Fibroblast of skin of scalp (primary cell): ENCODE measurements around the gene DNLZ.
"Not testable (repeated sequence)": the region's sequence is repeated elsewhere in the genome, so short reads cannot be mapped to it uniquely, and the experiment has no call there.

Experiments
- DNase-seq: peaks from one replicate; pipeline ENCODE4 v3.0.0-alpha.2; 2013

DNLZ gene

DNA sequence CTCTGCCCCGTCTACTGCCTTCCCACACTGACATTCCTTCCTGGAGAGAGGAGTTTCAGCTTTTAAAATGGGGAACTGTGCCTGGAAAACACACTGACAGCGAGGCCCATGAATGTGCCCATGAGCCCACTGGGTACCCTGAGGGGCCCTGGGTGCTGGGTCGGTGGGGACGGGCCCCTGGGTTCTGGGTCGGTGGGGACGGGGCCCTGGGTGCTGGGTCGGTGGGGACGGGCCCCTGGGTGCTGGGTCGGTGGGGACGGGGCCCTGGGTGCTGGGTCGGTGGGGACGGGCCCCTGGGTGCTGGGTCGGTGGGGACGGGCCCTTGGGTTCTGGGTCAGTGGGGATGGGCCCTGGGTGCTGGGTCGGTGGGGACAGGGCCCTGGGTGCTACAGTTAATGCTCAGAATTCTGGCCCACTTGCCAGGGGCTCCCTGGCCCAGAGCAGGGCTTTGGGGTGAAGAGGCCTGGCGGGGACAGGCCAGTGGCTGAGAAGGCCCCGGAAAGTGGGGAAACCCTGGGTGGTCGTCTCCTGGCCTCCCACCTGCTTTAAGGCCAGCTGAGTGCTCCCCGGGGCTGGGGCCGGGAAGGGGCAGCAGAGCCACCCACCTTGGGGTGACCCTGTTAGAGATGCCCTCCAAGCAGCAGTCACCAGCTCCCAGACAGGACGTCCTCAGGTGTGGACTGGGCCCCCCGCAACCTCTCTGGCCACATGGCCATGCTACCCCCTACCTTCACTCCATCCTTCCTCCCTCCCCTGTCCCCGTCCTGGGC, 33.7 kb downstream of the DNLZ start:
- DNase-seq: no peak

DNA sequence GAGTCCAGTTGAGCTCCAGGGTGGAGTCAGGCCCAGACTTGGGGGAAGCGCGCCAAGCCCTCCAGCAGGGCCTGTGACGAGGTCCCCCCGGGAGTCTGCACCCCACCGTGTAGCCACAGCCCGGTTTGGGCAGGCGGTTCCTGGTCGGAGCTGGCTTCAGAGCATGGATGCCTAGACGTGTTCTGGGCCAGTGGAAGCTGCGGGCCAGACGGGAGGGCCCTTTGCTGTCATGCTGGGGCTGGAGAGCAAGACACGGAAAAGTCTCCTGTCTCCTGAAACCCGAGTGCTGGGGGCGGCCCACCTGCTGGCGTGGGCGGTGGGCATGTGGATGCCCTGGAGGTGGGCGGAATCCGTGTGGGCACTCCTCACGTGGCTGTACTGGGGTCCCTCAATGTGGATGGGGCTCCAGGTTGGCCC, 34.3 kb downstream of the DNLZ start:
- no peak for DNase-seq

DNA sequence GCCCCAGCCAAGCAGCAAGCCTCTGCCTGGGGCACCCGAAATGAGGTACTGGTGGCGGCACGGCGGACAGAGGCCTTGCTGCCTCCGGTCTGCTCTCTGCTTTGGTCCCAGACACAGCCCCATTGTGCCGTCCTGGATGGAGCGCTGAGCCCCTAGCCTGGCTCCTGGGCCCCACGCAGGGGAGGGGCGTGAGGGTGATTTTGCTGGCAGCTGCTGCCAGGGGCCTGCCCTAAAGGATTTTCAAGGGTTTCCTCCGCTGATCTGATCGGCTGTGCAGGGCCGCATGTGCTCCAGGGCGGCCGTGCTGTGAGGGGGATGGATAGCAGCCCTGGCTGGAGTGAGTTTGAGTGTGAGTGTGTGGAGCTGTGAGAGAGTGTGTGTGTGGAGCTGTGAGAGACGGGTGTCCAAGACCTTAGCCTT, 34.9 kb downstream of the DNLZ start:
- peak; percentile 35 for DNase-seq

DNA sequence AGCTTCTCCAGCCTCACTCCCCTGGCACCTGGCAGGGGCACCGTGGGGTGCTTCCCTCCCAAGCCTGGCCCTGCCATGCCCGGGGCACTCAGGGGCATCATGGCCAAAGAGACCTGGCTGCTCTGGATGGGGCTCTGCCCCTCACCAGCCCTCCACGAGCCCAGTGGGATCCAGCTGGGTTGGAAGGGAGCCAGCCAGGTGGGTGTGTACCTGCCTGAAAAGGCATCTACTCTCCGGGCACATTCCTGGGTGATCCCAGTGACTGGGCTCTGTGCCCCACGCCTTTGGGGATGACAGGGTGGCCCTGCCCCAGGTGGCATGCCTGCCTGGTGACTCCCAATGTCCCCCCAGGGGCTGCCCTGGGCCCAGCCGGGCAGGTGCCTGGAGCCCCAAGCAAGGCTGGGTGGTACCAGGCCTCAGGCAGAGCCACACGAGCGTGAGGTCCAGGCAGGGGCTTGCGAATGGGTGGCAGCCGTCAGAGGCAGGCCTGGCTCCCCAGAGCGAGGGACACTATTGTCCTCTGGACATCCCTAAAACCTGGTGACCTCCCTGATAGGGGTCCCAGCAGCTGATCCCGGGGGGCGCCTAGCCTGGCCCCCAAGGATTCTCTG, 35.4 kb downstream of the DNLZ start:
- no peak for DNase-seq

DNA sequence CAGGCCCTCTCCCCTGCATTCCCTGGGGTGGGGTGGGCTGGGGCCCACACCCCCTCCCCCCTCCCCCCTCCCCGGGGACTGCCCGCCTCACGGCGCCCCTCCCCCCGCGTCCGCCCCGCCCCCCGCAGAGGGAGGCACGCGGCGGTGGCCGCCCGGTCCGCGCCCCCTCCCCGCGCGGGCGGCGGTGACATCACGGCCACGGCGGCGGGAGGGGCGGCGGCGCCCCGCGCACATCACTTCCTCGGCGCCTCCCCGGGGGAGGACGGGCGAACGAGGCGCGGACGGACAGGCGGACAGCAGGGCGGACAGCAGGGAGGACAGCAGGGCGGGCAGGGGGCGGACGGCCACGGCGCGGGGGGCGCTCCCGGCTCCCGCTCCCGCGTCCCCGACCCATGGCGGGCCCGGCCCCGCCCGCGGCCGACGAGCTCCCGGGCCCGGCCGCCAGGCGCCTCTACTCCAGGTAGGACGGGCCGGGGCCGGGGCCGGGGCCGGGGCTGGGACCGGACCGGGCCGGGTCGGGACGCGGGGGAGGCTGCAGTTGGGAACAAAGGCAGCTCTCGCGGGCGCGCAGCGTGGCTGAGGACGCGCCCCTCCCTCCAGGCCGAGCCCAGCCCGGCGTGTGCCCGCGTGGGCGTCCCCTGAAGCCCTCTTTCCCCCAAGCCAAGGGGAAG, 36.1 kb downstream of the DNLZ start, which contains the start of gene GPSM1:
Gene GPSM1 (plus strand): TSS at position 236 of the 671 bp plus-strand sequence. CDS start 157 bp downstream, at position 393.
- DNase-seq: peak; percentile 74

DNA sequence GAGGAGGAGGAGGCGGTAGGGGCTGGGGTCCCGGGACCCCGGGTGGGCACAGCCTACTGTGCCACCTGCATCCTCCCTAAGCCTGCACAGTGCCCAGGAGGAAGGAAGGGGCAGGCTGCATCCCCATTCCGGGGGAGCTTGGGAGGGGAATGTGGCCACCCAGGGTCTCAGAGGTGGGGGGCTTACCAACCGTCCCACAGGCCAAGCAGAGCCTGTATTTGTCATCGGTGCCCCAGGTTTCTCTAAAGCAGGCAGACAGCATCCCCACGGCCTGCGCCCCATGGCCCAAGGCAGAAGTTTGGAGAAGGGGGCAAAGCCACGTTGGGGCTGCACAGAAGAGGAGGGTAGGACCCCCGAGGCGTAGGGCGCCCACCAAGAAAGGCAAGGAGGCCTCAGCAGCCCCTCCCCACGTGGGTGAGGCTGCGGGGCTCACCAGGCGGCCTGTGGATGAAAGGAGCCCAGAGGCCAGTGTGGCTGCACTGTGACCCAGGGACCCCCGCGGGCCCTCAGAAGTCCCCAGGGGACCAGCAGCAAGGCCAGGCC, 36.7 kb downstream of the DNLZ start:
- peak; percentile 32 for DNase-seq

DNA sequence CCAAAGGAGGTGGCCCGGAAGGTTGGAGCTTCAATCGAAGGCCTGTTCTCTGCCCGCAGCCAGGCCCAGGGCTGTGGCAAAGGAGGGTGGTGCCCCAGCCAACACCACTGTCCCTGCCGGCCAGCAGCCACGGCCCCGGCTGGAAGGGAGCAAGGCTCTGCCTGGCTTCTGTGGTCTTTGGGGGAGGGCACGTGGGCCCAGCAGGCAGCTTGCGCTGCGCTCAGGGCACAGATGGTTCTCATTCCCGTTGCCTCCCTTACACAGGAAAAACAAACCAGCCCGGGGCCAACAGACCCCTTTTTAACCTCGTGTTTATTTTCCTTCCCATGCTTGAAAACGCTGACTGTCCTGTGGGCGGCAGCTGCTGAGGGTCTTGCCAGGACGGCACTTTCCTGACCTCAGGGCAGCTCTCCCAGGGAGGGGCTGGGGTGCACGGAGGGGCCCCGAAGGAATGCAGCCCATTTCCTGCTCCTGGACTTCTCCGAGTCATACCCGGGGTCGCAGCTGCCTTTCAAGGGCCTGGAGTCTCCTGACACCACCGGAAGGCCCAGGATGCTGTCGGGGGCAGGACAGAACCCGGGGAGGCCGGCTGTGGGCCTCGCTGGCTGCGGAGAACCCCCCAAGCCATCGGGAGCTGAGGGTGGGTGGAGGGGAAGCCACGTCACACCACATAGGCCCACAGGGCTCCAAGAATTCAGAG, 37.3 kb downstream of the DNLZ start:
- peak; percentile 88 for DNase-seq

DNA sequence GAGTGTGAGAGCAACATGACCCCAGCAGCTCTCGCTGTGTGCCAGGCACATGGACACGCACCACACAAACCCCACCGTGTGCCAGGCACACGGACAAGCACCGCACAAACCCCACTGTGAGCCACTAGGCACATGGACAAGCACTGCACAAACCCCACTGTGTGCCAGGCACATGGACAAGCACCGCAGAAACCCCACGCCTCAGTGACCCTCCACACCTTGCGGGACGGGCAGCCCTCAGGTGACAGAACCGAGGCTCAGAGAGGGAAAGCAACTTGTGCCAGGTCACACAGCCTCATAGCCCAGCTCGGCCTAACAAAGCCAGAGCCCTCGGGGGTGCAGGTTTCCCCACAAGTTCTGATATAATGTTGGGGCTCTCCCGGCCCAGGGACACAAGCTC, 38.2 kb downstream of the DNLZ start:
- no peak for DNase-seq

DNA sequence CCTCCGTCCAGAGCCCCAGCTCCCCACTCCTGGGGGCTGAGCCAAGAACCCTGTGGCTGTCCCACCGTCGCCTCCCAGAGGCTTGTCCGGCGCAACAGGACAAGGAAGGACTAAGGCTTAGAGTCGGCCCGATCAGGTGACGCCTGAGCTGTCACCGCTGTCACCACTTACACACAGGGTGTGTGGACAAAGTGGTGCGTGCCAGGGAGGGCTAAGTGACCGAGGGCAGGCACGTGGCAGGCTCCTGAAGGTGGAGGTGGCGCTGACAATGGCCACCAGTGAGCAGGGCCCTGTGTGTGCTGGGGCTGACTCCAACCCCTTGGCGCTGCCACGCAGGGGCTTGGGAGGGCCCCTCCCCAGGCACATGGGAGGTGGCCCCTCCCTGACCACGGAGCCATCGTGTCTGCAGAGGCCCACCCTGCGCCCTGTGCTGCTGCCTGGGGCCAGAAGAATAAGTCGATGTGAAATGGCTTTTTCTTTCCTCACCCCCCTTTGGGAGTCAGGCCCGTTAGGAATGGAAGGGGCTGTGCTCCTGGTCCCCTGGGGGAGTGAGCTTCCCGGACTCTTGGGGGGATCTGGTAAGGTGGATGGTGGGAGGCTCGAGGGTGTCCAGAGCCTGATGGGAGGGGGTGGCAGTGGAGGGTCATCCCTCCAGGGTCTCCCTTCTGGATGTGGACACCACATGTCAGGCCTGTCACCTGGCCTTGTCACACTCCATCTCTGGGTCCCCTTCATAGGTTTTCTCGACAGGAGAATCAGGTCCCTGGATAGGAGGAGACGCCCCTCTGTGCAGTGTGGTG, 38.8 kb downstream of the DNLZ start:
- DNase-seq: no peak

DNA sequence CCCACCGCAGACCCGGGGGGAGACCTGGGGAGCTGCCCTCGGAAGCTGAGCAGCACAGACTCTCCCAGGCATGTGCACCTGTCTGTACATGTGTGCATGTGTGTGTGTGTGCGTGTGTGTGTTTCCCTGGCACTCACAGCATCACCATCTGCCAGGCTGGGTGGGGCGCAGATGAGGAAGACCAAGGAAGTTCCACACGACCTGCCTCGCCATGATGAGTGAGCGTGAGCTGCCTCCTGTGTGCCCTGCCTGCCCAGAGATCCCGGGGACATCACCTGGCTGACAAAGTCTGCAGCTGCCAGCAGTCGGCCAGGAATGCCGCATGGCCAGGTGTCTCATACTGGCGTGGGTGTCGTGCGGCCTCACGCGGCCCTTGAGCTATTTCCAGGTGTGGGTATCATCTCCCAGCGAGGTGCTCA, 40.2 kb downstream of the DNLZ start:
- DNase-seq: no peak

DNA sequence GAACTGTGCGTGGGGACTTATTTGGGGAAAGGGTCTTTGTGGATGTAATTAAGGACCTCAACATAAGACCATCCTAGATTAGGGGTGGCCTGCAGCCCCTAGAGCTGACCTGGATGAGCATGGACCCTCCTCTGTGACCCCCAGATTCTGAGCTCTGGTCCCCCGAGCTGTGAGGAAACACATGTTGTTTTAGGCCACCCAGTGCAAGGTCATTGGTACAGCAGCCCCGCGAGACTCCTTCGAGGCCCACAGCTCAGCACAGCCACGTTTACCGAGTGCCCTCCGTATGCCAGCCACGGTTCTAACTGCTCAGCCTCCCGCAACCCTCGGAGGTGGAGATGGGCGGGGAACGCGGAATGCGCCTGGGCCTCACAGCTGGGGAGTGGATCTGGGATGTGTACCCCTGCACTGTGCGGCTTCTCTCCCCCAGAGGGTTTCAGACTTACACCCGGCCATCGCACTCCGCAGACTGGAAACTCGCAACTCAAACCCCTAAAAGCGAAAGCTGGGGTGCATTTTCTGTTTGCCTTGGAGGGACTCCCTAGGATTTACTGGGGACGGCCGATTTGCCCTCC, 40.7 kb downstream of the DNLZ start:
- no peak for DNase-seq

DNA sequence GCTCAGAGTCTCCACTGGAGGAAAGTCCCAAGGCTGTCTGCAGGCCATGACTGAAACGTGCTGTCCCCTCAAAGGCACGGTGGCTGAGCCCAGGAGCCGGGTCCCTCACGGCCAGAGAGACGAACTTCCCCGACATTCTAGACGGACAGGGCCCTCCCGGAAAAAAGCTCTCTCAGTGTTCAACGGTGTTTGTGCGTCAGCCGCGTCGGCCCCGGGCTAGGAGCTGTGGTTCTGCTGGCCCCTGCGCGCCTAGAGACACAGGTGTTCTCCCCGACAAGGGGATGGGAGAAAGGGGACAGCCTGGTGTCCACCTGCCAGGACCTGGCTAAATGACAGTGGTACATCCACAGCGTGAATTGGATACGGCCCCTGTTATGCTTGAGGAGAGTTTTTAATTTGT, 42.0 kb downstream of the DNLZ start:
- no peak for DNase-seq

DNA sequence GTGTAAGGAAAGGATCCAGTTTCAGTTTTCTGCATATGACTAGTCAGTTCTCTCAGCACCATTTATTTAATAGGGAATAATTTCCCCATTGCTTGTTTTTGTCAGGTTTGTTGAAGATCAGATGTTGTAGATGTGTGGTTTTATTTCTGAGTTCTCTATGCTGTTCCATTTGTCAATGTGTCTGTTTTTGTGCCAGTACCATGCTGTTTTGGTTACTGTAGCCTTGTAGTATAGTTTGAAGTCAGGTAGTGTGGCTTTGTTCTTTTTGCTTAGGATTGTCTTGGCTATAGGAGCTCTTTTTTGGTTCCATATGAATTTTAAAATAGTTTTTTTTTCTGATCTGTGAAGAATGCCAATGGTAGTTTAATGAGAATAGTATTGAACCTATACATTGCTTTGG, 42.6 kb downstream of the DNLZ start:
- DNase-seq: not testable (repeated sequence)

DNA sequence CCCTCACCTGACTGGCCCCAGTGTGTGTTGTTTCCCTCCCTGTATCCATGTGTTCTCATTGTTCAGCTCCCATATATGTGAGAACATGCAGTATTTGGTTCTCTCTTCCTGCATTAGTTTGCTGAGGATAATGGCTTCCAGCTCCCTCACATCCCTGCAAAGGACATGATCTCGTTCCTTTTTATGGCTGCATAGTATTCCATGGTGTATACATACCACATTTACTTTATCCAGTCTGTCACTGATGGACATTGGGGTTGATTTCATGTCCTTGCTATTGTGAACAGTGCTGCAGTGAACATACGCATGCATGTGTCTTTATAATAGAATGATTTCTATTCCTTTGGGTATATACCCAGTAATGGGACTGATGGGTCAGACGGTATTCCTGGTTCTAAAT, 43.6 kb downstream of the DNLZ start:
- not testable (repeated sequence) for DNase-seq

DNA sequence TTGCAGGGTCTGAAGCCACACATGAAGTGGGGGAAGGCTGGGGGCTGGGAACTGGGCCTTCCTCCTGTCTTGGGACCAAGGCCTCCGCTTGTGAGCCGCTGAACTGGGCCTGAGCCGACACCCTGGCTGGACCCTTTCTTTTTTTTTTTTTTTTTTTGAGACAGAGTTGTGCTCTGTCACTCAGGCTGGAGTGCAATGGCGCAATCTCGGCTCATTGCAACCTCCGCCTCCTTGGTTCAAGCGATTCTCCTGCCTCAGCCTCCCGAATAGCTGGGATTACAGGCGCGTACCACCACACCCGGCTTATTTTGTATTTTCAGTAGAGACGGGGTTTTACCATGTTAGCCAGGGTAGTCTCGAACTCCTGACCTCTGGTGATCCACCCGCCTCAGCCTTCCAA, 44.3 kb downstream of the DNLZ start:
- not testable (repeated sequence) for DNase-seq

DNA sequence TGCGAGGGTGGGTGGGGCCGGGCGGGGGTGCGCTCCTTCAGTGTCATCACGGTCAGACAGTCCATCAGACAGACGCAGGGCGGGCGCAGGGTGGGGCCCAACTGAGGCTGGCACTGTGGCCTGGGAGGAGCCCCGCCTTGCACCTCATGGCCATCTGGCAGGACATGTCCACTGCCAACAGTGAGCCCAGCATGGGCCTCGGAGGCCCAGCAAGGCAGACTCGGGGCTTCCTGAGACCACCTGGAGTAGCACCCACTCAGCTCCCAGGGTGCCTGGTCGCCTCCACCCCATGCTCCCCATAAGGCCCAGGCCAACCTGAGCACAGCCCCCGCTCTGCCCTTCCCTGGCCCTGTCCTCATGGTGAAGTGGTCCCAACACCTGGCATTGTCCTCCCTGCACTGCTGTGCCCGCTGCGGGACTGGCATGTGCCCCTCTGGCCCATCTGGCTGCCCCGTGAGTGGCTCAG, 44.7 kb downstream of the DNLZ start:
- no peak for DNase-seq

DNA sequence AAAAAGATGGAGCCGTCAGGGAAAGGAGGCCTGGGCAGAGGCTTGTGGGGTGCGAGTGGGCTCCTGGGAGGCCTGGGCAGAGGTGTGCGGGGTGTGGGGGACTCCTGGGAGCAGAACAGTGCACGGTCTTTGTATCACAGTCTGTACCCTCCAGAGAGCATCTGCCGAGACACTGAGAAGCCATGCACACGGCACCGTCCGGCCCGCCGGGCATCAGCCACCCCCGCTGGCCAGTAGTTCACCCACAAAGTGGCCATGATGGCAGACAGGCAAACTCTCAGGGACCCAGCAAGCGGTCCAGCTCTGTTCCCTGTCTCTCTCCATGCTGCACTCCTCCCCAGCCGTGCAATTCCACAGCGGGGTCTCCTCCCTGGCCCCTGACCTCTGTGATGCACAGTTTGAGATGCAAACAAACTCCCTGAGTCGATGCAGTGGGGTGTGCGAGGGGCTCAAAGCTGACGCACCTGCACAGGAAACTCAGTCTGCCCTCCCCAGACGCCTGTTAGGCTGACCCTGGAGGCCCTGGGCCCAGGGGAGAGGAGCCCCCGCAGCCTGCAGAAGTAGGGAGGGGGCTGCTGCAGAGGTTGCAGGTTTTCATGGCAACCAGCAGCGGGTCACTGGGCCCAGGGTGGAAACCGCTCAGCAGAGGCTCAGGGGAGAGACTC, 45.3 kb downstream of the DNLZ start:
- no peak for DNase-seq

DNA sequence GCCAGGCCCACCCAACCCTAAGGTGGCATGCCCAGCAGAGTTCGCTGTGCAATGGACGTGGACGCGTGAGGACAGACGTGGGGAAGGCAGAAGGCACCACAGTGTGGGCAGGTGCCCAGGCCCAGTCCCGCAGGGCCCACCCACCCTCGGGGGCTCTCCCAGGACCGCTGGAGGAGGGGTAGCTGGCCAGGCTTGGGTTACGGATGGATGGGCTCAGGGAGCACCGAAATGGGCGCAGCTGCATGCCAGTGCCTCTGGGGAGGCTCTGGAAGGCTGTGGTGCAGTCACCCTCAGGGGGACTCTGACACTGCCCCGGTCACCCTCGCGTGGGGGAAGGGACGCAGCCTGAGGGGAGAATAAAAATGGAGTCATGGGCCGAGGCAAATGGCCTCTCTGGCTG, 45.8 kb downstream of the DNLZ start:
- DNase-seq: no peak

DNA sequence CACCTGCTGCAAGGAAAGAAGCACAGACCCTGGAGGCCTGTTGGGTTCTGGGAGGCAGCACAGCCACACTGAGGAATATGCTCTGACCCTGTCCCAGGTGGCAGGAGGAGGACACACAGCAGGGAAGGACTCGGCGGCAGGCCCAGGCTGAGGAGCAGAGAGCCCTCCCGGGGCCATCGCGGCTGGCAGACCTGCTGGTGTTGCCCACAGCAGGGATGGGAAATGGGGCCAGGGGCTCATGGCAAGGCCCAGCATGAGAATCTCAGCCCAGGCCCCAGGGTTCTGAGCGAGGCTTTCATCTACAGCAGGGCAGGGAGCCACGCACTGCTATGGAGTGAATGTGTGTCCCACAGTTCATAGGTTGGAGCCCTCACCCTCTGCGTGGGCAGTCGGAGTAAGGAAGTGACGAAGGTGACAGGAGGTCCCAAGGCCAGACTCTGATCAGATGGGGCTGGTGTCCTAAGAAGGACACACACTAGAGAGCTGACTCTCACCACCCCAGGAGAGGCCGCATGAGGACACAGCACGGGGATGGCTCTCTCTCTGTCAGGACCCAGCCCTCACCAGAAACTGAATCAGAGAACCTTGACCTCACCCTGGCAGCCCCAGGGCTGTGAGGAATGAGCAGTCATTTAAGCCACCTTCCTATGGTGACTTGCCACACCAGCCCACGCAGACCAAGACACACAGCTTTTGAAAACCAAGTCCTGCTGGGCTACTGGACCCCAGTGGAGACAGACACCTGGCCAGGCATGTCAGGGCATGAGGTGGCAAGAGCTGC, 46.5 kb downstream of the DNLZ start:
- no peak for DNase-seq

DNA sequence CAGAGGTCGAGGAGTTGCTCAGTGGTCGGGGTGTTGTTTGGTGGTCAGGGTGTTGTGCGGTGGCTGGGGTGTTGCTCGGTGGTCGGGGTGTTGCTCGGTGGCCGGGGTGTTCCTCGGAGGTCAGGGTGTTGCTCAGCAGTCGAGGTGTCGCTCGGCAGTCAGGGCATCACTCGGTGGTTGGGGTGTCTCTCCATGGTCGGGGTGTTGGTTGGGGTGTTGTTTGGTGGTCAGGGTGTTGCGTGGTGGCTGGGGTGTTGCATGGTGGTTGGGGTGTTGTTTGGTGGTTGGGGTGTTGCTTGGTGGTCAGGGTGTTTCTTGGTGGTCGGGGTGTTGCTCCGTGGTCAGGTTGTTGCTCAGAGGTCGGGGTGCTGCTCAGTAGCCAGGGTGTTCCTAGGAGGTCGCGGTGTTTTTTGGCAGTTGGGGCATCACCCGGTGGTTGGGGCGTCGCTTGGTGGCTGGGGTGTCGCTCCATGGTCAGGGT, 47.2 kb downstream of the DNLZ start:
- no peak for DNase-seq
